NCI-H82 treated with DMSO at 0.1 percent for 48 hours (cell line): ENCODE data around the gene SDHA.
"Not testable (repeated sequence)": the region's sequence is repeated elsewhere in the genome, so short reads cannot be mapped to it uniquely, and the experiment has no call there.

ENCODE experiments used
- DNase-seq: peaks from one replicate; lab custom pipeline; 2025; ENCODE audit not compliant: unreplicated experiment; lab: John Stamatoyannopoulos, UW

Gene SDHA

DNA sequence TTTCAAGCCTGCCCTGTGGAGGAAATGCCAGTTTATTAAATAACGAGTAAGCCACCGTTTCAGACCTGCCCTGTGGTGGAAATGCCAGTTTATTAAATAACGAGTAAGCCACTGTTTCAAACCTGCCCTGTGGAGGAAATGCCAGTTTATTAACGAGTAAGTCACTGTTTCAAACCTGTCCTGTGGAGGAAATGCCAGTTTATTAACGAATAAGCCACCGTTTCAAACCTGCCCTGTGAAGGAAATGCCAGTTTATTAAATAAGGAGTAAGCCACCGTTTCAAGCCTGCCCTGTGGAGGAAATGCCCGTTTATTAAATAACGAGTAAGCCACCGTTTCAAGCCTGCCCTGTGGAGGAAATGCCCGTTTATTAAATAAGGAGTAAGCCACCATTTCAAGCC is 33.9 kb downstream of the SDHA start:
- DNase-seq: not testable (repeated sequence)

DNA sequence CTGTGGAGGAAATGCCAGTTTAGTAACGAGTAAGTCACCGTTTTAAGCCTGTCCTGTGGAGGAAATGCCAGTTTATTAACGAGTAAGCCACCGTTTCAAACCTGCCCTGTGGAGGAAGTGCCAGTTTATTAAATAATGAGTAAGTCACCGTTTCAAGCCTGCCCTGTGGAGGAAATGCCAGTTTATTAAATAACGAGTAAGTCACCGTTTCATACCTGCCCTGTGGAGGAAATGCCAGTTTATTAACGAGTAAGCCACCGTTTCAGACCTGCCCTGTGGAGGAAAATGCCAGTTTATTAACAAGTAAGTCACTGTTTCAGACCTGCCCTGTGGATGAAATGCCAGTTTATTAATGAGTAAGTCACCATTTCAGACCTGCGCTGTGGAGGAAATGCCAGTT is 34.4 kb downstream of the SDHA start:
- no peak for DNase-seq

DNA sequence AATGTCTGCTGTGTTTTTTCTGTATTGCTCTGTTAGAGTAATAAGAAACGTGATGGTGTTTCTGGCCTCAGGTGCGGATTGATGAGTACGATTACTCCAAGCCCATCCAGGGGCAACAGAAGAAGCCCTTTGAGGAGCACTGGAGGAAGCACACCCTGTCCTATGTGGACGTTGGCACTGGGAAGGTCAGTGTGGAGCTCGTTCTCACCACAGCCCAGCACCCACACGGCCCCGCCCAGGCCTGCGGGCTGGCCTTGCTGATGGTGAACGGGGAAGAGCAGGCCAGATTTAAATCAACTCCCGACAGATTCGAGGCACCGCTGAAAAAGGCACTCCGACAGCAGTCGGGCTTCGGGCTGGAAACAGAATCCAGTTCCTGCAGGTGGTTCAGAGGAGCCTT is 36.2 kb downstream of the SDHA start:
- DNase-seq: not testable (repeated sequence)

DNA sequence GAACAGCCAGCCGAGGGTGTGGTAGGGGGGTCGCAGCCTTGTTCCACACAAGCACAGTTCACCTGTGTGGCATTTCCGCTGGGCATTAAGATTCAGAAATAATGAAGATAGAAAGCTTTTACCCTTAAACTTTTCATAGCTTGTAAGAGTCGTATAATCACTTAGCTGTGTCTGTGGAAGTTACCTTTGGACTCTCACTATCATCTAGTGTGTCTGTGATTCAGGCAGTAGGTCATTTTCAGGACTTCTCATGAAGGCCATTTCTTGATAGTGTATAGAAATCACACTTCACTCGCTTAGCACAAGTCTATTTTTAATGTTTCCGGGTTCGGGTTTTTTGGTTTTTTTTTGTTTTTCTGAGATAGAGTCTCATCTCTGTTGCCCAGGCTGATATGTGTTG is 37.0 kb downstream of the SDHA start:
- not testable (repeated sequence) for DNase-seq

DNA sequence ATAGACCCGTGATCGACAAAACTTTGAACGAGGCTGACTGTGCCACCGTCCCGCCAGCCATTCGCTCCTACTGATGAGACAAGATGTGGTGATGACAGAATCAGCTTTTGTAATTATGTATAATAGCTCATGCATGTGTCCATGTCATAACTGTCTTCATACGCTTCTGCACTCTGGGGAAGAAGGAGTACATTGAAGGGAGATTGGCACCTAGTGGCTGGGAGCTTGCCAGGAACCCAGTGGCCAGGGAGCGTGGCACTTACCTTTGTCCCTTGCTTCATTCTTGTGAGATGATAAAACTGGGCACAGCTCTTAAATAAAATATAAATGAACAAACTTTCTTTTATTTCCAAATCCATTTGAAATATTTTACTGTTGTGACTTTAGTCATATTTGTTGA is 38.2 kb downstream of the SDHA start:
- not testable (repeated sequence) for DNase-seq

DNA sequence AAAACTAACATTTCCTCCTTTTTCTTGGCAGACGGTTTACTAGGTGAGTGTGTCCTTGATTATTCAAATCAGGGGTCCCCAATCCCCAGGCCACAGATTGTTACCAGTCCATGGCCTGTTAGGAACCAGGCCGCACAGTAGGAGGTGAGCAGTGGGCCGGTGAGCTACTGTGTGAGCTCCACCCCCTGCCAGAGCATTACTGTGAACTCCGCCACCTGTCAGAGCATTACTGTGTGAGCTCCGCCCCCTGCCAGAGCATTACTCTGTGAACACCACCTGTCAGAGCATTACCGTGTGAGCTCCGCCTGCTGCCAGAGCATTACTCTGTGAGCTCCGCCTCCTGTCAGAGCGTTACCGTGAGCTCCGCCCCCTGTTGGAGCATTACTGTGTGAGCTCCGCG is 39.0 kb downstream of the SDHA start:
- DNase-seq: no peak

DNA sequence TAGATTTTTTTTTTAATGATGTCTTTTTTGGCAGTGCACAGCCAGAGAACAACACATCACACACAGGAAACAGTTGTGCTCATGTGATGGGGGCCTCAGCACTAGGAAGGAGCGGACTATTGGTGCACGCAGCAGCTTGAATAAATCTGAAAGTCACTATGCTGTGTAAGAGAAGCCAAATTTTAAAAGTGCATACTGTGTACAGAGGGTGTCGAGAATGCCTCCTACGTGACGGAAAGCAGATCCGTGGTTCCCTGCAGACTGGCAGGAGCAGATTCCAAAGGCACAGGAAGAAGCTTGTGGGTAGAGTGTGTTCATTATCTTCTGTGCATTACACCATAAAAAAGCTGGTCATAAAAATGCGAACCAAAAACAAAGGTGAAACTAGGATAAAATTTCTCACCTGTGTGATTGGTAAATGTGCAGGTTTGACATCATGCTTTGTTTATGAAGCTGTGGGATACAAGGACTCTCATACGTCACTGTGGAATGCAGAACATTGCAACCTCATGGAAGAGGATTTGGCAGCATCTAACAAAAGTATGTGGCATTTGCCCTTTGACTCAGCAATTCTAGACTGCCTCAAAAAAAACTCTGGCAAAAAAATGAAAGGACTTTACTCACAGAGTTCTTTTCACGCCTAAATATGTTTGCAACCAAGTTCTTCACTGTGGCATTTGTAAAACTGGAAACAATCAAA is 45.3 kb downstream of the SDHA start:
- not testable (repeated sequence) for DNase-seq

DNA sequence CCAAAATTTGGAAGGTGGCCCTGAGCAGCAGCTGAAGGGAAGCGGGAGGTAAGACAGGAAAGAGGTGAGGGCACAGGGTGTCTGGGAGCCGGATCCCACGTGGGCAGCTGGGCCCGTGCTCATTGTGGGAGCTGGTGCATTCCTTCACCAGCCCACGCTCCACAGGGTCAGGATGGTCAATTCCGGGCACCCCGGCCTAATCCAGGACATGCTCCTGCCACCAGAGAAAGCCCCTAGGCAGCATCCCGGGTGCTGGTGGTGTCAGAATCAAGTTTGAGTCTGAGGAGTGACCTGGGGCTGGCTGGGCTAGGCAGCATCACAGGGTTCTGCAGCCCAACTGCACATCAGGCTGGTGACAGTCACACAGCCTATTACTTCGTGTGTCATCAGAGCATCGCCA is 46.2 kb downstream of the SDHA start:
- DNase-seq: no peak

DNA sequence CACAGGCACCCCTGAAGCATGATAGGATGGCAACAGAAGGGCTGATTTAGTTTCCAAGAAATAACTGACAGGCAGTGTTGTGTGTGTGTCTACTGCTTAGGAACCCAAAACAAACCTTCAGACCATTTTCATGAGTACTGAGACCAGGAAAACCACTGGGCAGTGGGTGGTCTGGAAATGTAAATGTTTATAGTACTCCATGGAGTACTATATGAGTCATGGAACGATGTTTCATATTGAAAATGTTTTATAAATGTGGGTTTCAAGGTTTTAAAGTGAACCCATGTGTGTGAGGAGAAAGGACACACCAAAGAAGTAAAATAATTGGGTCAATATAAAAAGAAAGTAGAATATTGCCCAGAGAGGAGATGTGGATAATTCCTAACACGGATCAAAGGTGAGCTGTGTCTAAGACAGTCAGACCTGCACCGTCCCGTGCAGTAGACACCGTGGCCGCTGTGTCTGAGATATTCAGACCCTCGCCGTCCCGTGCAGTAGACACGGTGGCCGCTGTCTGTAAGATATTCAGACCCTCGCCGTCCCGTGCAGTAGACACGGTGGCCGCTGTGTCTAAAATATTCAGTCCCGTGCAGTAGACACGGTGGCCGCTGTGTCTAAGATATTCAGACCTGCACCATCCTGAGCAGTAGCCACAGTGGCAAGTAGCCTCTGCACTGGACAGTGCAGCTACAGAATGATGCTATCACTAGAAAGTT is 48.3 kb downstream of the SDHA start:
- DNase-seq: not testable (repeated sequence)

DNA sequence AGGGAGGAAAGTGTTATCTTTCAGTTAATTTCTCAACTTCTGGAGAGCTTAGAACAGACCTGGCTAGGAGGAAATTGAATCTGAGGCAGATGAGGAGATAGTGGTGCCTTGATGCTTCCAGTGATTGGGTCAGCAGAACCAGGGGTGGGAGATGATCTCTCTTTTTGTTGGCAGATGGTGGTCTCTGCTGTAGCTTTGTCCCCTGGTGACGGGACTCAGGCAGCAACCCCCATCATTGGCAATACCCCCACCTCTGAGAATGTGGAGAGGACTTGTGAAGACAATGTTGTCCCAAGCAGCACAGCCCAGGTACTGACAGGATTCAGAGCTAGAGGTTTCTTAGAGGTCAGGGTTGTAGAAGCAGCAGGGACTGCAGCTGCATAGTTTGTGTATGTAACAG is 49.6 kb downstream of the SDHA start:
- DNase-seq: no peak

DNA sequence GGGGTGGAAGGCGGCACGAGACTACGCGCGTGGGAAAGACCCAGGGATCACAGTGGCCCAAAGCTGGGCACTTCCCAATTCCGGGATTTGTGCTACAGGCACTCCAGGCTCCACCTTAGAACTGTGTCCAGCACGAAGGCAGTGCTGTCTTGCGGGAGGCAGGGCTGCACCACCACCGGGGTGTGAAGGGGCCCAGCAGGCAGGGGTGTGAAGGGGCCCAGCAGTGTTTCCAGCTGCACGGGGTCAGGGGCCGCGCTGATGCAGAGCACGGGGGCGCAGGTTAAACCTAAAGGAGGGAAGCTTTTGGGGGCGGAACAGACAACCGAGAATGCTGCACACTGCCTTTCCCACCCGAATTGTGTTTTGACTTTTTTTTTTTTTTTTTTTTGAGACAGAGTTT is 52.2 kb downstream of the SDHA start:
- no peak for DNase-seq

DNA sequence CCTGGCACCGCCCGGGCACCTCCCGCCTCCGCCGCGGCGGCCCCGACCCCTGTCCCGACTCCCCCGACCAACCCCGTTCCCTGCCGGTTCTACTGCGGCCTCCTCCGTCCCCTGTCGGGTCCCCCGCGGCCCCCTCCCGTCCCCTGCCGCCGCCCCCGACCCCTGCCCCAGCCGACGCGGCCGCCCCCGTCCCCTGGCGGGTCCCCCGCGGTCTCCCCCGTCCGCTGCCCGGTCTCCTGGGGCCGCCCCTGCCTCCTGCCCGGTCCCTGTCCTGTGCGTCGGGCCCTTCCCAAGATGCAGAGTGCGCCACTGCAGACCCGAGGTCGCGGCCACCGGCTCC is 53.7 kb downstream of the SDHA start:
- DNase-seq: not testable (repeated sequence)

DNA sequence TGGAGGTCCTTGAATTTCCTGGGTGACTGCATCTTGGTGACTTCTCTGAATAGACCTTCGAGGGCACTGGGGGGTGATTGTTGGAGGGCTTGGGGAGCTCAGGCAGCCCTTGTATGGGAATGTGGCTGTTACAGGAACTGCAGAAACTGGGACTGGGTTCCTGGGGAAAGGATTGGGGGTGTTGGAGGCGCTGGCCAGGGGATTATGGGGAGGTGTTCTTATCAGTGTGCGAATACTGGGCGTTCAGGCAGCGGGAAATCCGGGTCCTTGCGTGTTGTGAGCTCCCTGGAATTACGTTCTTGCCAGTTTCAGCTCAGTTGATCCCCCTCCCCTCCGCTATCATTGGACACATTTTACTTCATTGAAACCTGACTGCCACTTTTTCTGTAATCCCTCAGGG is 55.0 kb downstream of the SDHA start:
- DNase-seq: not testable (repeated sequence)

DNA sequence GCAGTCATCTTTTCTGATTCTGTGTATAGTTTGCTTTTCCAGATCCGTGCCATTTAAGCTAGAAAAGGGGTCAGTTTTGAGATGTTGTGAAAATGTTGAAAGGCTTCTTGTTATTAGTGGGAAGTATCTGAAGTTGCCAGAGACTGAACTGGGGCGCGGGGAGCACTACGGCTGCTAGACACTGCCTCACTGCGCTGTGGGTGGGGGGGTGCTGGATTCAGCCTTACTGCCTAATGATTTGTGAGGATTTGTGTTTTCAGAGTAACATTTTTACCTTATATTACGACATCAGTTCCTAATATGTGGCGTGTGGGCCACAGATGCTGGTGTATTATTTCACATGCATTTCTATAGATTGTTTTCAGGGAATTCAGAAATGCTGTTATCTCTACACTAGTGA is 55.4 kb downstream of the SDHA start:
- DNase-seq: not testable (repeated sequence)

DNA sequence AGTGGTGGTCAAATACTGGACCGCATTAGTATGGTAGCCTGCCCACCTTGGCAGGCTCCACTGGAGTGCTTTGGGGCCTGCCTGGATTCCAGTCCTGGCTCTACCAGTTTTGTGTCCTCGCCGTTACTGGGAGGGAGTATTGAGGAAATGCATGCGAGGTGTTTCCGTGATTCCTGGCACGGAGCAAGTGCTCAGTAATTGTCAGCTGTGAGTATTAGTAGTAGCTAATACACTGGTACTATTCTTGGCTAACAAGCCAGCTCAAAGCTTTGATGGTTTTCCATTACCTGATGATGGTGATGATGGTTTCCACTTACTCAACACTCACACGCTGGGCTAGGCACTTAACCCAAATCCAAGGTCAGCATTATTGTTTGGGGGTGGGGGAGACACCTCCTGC is 56.2 kb downstream of the SDHA start:
- DNase-seq: not testable (repeated sequence)

DNA sequence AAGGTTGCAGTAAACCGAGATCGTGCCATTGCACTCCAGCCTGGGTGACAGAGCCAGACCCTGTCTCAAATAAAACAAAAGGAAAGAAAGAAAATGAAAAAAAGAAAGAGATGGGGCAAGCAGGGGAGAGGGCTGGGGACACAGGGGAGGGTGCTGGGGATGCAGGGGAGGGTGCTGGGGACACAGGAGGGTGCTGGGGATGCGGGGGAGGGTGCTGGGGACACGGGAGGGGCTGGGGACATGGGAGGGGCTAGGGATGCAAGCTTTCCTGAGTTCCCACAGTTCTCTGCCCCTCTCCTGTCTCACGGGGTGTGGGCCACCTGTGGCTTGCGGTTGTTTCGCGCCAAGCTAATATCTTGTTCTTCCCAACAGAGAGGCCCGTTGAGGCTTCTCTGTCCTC is 60.5 kb downstream of the SDHA start:
- no peak for DNase-seq

DNA sequence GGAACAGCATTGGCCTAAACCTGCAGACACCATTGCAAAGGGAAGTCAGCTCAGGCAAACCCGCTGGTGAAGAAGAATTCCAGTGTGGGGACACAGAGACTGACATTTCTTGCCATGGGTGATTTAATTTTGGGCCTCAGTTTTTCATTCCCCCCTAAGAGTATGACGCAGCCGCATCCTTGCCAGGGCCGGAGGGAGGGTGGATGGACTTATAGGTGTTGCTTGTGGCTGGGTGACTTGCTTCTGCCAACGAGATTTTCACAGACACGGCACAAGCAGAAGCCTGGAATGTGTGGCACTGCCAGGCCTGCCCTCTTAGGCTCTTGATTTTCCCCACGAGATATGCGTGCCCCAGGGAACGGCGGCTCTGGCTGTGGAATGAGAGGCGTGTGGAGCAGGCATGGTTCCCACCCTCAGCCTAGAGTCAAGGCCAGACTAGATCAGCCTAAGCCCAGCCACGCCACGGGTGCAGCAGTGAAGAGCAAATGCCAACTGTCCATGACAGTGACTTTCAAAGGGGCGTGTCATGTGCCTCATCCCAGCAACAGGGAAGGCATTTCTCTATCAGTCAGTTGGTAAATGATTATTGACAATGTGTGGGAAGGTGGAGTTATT is 61.0 kb downstream of the SDHA start:
- DNase-seq: not testable (repeated sequence)

DNA sequence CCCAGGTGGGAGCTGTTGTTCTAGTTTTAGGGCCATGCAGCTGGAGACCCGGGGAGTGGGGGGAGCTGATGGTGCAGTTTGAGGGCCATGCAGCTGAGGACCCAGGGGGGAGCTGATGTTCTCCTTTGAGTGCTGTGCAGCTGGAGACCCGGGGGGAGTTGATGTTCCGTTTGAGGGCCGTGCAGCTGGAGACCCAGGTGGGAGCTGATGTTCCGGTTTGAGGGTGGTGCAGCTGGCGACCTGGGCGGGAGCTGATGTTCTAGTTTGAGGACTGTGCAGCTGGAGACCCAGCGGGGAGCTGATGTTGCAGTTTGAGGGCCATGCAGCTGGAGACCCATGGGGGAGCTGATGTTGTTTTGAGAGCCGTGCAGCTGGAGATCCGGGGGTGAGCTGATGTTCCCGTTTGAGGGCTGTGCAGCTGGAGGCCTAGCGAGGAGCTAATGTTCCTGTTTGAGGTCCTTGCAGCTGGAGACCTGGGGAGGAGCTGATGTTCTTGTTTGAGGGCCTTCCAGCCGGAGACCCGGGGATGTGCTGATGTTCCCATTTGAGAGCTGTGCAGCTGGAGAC is 68.0 kb downstream of the SDHA start:
- DNase-seq: no peak

DNA sequence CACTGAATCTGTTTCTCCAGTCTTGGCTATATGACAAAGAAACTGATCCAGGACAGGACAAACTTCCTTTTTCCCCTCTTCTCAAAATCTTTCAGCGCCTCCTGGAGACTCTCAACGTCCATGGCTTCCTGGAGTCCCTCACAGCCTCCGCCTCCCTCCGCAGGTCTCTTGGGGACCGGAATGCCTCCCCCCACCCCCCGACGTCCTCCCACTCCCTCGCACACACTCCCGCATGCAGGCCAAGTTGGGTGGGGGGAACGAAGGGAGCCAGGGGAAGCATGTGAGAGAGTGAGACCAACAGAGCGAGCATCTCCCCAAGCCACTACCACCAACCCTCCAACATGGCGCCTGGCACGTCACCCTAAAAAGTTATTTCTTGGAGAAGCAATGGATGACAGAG is 72.1 kb downstream of the SDHA start:
- DNase-seq: not testable (repeated sequence)

DNA sequence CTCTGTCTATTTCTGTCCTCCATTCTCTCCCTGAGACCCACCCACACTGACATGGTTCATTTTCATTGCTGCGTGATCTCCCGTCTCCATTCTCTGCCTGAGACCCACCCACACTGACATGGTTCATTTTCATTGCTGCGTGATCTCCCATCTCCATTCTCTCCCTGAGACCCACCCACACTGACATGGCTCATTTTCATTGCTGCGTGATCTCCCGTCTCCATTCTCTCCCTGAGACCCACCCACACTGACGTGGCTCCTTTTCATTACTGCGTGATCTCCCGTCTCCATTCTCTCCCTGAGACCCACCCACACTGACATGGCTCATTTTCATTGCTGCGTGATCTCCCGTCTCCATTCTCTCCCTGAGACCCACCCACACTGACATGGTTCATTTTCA is 73.2 kb downstream of the SDHA start:
- not testable (repeated sequence) for DNase-seq

DNA sequence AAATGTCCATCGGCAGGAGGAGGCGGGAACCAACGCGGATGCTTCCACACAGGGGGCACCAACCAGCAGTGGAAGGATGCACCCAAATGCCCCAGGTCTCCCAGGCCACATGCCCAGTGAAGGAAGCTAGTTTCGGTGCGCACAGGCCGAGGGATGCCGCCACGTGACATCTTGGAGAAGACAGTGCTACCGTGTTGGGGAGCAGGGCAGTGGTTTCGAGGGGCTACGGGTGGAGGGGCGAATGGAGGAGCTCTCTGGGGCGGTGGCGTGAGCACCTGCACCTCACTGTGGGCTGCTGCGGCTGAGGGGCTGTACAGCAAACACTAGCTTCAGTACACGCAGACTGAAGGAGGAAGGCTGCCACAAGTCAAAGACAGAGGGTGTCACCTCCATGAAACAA is 76.7 kb downstream of the SDHA start:
- not testable (repeated sequence) for DNase-seq

DNA sequence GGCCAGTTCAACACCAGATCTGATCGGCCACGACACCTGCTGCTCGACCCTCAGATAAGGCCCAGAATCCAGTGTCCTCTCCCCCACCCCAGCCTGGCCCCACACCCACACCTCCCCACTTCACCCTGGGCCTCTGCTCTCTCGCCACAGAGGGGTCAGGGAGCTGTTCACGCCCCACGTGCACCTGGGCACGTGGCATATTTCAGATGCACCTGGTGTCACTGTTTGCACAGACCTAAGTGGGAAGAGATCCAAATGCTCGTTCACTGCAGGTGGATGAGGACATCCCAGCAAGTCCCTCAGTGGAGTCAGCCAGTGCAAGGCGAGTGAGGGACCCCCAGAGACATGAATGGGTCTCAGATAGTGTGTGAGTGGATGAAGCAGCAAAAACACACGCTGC is 78.1 kb downstream of the SDHA start:
- DNase-seq: not testable (repeated sequence)
